RPMI7951 (cell line): Measurements from ENCODE around the gene FOXO6. TPM values are rescaled to one million over a fixed set of nuclear protein-coding genes. Genes with fewer than 3 reads are reported as not detected.

Experiments
- DNase-seq: peaks from one replicate; pipeline ENCODE4 v3.0.0-alpha.2; 2012; ENCODE audit warnings: low read depth
- total RNA-seq: library from RNA; depleted of rRNA; stranded (reverse); fragments of >200 nt; shearing (Covaris generic); gene quantifications from 2 replicates; pipeline ENCODE4 v1.2.3, GENCODE V29; 2014

Gene FOXO6
- total RNA-seq, 1 experiment from 2014 or later, result not detected

DNA sequence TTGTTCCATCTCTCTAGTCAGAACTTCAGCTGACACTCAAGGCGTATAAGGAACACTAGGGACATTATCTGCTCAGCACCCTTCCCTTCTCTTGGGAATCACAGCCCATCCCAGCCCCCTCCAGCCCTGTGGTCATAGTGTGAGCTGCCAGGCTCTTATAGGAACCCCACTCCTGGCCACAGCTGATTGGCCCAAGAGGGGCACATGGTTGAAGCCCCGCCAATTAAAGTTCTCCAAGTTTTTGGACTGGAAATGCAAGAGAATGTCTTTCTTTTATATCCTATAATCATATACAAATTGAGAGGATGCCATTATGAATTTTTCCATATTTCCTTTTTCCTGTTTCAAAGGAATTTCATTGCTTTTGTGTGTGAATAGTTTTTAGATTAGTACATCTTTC lies 40.7 kb downstream of the FOXO6 start:
- DNase-seq, result no peak

DNA sequence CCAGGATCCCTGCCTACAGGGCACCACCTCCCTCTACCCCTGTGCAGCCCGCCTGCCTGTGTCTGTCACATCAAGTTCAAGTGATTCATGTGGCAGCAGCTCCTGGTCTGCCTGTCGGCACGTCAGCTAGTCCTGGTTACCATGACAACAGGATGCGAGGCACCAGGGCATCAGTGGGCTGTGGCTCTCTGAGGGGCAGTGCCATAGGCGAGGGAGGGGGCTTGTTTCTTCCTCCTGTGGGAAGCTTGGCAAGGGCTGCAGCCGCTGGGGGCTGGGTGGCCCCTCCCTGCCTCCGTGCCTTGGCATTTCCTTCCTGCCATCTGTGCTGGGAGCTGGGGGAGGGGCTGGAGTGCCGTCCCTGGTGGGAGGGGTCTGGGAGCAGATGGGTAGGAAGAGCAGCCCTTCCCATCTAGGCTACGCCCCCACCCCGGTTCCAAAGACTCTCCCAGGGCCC lies 43.1 kb downstream of the FOXO6 start:
- peak; percentile 49 for DNase-seq

DNA sequence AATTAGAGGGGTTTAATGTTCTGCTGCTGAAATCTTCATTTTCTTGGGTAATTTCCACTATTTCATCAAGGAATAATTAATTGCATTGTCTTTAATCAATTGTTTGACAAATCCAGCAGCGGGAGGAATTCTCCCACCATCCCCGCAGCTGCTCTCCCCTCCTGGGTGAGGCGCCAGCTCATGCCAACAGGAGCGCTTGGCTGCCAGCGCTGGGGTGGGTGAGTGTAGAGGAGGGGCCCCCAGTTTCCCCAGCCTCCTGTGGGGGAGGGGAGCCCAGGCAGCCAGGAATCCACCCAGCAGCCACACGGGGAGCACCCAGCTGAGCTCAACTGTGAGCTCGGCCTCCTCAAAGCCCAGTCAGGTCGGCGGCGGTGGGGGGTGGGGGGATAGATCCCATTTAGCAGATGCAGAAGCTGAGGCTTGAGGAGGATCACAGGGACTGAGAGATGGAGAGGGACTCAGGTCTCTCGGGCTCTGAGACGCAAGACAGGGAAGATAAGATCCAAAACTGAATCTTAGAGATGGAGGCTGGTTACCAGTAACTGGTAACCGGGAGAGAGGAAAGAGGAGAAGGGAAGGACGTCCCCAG lies 46.5 kb downstream of the FOXO6 start:
- DNase-seq, result no peak

DNA sequence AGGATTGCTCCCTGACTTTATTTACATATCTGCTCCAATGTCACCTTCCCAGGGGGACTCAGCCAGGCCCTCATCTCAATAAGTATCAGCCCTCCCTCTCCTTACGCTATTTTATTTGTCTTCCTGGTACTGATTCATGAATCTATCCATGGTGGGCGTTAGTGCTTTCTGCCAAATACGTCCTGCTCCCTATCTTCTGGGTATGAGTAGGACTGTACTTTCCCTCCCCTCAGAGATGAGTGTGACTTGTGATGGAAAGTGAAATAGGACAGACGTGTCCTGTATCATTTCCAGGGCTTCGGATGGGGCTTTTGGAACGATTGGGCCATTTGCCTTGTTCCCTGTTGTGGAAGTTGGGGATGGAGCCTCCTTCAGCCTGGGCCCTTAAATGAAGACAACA lies 47.5 kb downstream of the FOXO6 start:
- DNase-seq, result no peak

DNA sequence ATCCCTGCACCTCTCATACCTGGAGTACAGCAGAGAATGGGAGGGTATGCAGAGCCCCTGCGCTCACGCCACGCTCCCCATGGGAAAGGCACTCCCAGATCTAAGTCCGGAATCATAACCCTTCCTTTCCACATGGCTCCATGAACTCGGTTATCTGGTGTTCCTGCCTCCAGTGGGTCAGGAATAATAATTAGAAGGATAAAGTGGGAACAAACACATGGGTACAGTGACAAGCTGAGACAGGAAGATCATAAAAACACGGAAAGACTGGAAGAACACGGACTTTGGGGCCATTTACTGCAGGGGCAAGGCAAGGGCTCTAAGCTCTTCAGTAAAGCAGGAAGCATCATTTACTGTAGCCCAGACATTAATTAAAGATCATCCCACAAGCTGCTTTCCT lies 48.6 kb downstream of the FOXO6 start:
- no peak for DNase-seq

DNA sequence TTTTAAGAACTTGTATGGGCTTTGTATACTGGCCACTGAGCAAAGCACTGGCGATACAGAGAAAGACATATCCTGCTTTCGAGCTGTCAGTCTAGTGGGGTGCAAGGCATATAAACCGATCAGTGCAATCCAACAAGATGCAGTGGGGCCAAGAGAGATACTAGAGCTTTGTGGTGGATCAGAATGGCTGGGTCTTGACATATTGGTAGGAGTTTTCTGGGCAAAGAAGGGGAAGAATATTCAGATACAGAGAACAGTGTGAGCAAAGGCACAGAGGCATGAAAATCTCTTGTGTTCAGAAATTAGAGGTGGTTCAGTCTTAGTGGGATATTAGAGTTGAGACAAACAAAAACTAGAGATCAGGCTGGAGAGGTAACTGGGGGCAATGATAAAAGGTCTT lies 49.2 kb downstream of the FOXO6 start:
- DNase-seq, result no peak

DNA sequence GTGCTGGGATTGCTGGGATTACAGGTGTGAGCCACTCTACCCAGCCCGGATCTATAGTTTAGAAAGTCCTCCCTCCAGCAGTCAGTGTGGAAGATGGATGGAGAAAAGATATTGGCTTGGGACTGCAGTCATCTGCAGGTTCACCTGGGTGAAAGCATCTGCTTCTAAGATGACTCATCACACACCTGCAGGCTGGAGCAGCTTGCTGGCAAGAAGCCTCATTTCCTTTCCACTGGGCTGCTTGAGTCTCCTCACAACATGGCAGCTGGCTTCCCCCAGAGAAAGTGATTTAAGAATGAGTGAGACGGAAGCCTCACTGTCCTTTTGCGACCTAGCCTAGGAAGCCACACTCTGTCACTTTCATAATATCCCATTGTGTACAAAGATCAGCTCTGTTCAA lies 50.0 kb downstream of the FOXO6 start:
- no peak for DNase-seq

DNA sequence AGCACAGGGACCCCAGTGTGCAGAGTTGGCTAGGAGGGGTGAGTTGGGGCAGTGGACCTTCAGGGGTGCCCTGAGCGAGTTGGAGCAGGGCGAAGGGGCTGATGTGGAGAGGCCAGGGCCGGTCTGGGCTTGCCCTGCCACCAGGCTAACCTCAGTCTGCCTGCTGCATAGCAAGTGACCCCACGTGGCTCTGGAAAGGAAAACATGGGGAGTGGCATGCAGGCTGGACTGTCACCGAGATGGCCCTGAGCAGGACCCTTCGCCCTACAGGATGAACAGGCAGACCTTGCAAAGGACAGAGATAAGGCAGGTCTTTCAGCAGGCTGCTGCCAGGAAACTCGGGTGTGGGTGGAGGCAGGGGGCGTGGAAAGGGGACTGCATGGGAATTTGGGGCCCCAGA lies 51.5 kb downstream of the FOXO6 start:
- DNase-seq, result no peak

DNA sequence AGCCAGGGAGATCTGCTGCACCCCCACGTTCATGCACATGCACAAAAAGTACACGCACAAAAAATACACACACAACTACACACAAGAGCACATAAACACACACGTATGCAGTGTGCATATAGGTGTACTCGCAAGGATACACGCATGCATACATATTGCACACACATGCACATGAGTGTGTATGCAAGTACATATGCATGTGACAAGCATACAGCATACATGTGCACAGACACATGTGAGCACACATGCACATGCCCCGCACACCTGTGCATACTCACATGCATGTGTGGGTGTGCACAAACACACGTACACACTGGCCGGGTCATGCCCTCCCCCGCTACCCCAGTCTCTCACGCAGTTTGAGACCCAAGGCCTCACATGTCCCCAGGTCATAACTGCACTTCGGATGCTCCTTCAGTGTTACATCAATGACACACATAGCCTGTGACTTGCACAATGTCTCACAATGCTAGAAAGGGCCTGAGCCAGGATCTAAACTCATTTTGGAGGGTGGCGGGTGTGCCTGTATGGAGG lies 52.6 kb downstream of the FOXO6 start:
- DNase-seq, result no peak

DNA sequence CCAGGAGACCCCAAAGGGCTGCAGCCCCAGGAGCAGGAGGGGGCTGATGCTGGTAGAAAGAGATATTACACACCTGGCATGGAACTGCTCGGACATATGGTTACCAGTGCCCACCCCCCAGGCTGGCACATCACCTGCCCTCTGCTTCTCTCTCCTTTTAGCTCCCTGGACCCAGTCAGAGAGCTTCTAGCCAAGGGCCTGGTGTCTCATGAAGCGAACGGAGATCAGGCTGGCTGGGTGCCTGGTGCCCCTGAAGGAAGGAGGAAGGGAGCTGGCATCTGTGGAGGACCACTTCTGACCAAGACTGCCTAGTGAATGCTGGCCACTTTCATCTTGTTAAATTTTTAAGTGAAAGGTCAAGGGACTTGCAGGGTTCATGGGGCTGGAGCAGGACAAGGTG lies 53.1 kb downstream of the FOXO6 start:
- no peak for DNase-seq

DNA sequence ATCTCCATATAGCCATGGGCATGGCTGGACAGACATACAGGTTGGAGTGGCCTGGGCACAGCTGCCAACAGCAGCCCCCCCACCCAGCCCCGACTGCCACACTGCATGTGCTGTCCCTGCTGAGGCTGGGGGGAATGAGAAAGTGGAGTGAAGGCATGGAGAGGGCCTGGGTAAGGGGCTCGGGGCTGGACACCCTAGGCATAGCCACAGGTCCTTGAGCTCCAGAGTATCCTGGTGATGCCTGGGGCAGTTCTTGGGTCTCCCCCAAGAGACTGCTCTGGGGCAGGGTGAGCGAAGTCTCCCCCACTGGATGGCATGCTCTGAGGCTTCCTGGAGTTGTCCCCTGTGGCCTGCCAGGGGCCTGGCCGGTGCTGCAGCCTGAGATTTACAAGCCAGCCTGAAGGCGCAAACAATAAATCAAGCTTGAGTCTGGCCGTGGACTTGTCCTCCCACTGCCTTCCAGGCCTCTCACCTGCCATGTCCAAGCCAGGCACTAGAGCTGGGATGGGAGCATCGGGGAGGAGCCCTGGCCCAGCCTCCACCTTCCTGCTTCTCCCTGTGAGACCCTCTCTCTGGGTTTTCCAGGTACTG lies 53.6 kb downstream of the FOXO6 start:
- DNase-seq, result no peak

DNA sequence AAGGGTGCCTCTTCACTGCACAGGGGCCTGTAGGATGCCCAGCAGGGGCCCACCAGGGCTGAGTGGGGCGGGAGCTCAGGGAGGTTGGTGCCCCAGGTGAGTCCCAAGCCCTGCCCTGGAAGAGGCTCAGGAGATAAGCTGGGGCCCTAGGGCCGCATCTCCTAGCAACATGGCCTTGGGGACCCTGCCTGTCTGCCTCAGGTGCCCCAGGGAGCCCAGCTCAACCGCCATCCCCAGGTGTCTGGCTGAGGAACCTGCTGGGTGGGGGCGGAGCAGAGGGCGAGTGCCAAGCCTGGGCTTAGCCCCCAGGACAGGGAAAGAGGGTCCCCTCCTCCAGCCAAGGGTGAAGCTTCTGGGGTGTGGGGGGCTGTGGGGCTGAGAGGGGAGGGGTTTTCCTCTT lies 54.8 kb downstream of the FOXO6 start:
- no peak for DNase-seq

DNA sequence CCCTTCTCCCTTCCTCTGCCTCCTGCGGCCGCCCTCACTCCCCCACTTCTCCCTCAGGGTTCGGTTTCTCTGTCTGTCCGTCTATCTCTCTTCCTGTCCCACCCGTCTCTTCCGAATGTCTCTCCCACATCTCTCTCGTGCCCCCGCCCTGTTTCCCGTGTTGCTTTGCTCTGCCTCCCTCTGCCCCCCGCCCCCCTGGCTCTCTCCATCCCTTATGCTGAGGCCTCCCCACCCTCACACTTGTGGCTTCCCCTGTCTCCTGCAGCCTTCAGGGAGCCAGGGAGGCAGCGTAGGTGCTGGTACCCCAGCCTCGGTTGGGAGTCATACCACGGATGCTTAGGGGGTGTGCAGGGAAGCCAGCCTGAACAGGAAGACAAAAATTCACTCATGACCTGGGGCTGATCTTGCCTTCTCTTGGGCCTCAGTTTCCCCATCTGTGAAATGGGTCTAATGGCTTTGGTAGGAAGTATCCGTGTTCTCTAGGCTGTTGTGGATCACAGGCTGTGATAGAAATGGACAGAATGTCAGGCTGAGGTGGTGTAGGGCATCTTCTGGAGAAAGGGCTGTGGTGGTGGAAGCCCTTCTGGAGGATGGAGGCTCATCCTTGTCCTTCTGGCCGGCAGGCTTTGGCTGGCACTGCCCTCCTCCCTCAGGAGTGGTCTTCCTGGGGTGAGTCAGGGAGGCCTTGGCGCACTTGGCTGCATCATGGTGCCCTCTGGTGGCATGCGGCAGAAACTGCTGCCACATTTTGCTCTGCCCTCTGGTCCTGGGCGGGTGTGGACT lies 55.5 kb downstream of the FOXO6 start:
- DNase-seq, result peak; percentile 69

DNA sequence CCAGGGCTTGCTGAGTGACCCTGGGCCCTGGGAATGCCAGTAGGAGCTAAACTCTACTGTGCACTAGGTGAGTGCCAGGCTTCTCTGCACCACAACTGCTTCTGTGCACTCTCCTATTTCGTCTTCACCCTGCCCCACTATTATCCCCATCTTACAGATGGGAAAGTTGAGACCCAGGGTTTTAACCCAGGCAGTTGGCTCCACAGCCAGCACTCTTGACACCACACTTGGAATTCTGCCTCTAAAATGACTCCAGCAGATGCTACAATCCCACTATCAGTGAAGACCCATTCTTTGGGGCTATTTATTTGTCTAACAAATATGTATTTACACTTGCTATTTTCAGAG lies 56.1 kb downstream of the FOXO6 start:
- DNase-seq, result no peak

DNA sequence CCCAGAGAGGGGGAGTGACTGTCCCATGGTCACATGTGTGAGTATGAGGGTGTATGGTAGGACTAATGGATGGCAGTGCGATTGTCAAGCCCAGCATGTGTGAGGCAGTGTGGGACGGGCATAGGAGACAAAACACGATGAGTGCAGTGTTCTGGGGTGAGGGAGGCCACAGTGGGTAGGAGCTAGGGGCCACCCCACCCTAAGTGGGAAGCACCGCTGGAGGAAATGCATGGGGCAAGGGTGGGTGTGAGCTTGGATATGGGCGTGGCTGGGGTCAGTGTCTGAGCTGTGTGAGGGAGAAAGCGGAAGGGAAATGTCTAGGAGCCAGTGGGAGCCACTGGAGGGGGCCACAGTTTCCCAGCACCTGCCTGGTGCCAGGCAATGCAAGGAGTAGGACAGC lies 56.5 kb downstream of the FOXO6 start:
- no peak for DNase-seq

DNA sequence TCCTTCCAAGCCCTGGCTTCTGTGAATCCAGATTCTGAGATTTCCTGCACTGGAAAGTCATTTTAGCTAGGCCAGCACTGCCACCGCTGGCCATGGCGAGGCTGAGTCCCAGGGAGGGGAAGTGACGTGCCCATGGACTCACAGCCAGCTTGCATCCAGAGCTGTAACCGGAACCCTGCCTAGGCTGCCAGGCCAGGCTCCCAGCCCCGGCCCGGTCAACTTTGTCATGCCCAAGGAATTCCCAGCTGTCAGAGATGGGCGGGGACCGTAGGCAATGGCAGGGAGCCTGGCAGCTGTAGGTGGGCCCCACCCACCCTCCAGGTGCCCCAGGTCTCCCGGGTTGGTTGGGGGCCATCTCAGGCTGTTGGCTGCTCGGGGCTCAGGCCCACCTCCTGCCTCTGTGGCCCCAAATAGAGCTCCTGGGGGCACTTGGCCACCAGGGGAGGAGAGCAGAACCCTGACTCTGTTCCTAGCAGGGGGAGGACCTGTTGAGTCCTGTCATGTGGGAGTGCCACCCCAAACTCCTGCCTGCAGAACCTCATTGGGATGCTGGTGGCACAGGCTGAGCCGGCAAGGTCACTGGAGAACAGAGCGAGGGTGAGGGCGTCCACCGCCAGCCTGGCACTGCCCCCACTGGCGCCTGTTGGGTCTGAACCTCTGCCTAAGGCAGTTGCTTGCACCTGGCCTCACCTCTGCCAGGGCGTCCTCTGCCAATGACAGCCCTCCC lies 57.8 kb downstream of the FOXO6 start:
- DNase-seq, result peak; percentile 89

DNA sequence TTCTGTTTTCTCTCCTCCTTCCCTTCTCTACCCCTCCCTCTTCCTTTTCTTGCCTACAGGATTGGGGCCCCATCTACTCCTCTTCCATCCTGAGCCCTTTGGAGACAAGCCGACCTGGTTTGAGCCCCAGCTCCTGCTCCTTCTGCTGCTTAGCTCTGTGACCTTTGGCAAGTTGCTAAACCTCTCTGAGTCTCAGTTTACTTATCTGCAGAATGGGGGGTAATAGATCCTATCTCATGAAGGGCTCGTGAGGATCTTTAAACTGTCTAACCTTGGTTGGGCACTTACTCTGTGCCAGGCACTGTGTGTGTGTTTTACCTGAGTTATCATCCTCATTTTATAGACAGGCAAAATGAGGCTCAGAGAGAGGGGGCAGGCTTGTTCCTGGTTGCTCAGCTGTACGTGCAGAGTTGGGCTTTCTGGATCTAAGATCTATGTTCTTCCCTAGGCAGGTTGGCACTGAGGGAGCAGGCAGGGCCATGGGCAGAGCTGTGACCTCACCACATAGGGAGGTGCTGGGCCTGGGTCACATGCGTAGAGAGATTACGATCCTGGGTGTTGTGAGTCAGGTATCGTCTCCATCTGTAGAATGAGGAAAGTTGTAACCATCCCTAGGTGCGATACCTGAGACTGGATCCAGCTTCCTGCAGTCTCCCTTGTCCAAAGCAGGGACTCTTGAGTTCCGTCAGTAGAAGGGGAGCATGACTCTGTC lies 58.5 kb downstream of the FOXO6 start:
- no peak for DNase-seq

DNA sequence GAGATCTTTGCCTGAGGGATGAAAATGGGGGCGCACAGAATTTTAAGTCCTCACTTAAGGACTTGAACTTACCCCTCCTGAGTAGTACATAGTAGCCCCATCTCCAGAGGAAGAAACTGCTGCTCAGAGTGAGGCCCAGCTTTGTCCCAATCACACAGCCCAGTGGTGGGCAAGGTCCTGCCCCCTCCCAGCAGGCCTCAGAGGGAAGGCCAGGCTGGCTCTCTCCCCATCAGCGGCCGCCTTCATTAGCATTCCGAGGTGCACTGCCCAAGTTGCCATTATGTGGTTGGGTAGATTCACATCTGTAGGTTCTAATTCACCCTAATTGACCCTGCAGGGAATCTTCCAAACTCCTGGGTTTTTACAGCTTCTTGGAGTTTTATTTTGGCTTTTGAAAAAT lies 59.1 kb downstream of the FOXO6 start:
- DNase-seq, result no peak

DNA sequence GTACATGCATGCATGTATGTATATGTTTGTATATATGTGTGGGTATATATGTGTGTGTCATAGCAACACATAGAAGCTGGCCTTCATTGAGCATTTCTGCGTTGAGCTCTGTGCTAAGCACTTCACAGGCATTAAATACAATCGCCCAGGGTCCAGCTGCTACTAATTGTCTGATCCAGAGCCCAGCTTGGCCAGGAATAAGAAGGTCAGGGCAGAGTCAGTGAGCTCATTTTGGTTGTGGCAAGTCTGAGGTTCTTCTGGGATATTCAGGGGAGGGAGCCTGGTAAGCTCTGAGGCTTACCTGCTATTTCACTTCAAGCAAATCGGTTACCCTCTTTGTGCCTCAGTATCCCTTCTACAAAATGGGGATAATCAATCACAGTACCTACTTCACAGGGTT lies 59.6 kb downstream of the FOXO6 start:
- no peak for DNase-seq

DNA sequence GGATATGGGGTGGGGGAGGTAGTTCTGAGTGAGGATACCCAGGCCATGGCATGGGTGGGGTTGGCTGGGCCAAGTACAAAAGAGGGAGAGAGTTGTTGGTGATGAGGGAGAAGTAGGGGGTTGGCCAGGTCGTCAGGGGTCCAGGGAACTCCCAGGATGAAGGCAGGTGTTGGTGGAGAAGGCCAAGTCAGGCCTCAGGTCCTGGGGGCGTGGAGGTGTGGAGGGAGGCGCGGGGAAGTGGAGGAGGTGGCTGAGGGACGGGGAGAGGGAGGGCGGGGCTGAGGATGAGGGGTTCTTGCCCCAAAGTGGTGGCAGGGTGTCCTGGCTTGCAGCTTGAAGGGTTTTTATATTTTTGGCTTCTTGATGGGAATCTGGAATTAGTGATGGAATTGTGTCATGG lies 61.1 kb downstream of the FOXO6 start:
- no peak for DNase-seq

DNA sequence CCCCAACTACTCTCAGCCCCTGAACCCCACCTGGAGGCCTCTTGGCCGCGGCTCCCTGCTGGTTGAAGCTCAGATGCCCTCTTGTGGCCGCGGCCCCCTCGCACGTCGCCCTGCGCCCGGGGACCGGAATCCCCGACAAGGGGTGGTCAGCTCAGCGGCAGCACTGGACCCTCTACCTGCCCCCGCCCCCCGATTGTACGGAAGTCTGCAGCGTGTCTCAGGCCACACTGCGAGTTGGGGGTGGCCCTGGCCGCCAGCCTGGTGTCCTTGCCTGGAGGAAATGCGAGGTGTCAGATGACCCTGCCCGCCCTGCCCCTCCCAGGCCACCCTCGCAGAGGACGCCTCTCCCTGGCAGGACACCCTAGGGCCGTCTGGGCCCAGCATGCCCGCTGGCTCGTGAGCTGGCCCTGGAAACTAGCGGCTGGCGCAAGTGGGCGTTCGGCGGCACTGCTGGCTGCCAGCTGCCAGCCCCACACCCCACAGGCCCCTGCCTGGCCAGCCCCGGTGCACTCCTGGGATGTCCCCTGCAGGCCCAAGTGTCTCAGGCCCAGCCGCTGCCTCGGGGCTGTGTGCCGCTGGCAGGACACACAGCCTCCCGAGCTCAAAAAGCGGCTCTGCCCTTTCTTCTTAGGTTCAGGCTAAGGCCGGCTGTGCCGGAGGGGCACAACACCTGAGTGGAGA lies 62.4 kb downstream of the FOXO6 start:
- no peak for DNase-seq
